Measurements from ENCODE around the gene CSHL1. TPM values are rescaled to one million over a fixed set of nuclear protein-coding genes. Genes with fewer than 3 reads are reported as not detected.
"Not testable (repeated sequence)": the region's sequence is repeated elsewhere in the genome, so short reads cannot be mapped to it uniquely, and the experiment has no call there.

CSHL1 gene
- total and polyA plus RNA-seq, 2 donors (not counting 1 experiment from before 2014, with no cell fraction given), result not detected

DNA sequence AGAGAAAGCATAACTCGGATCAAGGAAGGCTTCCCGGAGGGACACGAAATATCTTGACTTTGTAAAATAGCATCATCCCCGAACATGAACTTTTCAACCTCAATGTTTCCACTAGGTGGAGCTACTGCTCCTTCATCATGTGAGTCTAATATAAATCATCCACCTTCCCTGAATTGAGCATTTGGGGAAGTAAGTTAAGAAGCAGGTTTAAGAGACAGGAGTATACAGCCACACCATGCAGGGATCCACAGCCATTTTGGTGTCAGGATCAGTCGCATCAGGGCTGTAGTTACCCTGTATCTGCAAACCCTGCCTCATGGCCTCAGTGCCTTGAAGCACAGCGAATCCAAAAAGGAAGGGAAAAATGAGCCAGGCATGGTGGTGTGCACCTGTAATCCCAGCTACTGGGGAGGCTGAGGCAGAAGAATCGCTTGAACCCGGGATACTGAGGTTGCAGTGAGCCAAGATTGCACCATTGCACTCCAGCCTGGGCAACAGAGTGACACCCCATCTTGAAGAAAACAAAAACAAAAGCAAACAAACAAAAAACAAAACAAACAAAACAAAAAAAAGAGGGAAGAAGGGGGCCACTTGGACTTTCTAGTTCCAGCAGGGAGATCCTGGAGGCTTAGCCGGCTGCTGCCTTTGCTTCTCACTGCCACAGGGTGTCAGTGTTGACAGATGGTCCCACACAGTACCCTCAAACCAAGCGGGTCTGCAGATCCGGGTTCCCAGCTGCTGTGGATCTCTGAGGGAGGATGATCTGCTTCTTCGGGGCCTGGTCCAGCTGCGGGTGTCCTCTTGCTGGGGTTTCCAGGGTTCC, 21.8 kb downstream of the CSHL1 start:
- H2AFZ ChIP-seq (ENCODE audit: low read length); H3K36me3 ChIP-seq (ENCODE audit: control insufficient read depth, insufficient read depth, low read length); H4K20me1 ChIP-seq (ENCODE audit: control insufficient read depth, extremely low read depth, insufficient read depth, low read length); H3K27me3 ChIP-seq (ENCODE audit: control insufficient read depth, insufficient read depth, low read length); H3K4me3 ChIP-seq (replicated peaks in 1 of 4; ENCODE audit: control extremely low read depth in 1 of 4, insufficient read depth in 1 of 4, low read depth in 3 of 4, low read length in 4 of 4); H3K9me3 ChIP-seq (ENCODE audit: control insufficient read depth, insufficient read depth, low read depth, low read length); H3K27ac ChIP-seq (ENCODE audit: insufficient read depth, low read length); H3K9ac ChIP-seq (ENCODE audit: insufficient read depth, low read length); H3K4me2 ChIP-seq (ENCODE audit: extremely low read depth, insufficient read depth, low read length); H3K79me2 ChIP-seq (ENCODE audit: control insufficient read depth, insufficient read depth, low read length); H3K4me1 ChIP-seq (ENCODE audit: control insufficient read depth, extremely low read depth, insufficient read depth, low read length): not testable (repeated sequence)
- DNase-seq (ENCODE audit: low read depth in 2 of 2), result peak; percentile 11 to 27
- TF ChIP-seq, protein P1, sequence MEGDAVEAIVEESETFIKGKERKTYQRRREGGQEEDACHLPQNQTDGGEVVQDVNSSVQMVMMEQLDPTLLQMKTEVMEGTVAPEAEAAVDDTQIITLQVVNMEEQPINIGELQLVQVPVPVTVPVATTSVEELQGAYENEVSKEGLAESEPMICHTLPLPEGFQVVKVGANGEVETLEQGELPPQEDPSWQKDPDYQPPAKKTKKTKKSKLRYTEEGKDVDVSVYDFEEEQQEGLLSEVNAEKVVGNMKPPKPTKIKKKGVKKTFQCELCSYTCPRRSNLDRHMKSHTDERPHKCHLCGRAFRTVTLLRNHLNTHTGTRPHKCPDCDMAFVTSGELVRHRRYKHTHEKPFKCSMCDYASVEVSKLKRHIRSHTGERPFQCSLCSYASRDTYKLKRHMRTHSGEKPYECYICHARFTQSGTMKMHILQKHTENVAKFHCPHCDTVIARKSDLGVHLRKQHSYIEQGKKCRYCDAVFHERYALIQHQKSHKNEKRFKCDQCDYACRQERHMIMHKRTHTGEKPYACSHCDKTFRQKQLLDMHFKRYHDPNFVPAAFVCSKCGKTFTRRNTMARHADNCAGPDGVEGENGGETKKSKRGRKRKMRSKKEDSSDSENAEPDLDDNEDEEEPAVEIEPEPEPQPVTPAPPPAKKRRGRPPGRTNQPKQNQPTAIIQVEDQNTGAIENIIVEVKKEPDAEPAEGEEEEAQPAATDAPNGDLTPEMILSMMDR (conservative IDR thresholded peaks at IDR 0.05 in 1 of 2, IDR thresholded peaks at IDR 0.05 in 1 of 2; ENCODE audit: low read depth in 1 of 2, low read length in 2 of 2), result peak; percentile 42 to 54

DNA sequence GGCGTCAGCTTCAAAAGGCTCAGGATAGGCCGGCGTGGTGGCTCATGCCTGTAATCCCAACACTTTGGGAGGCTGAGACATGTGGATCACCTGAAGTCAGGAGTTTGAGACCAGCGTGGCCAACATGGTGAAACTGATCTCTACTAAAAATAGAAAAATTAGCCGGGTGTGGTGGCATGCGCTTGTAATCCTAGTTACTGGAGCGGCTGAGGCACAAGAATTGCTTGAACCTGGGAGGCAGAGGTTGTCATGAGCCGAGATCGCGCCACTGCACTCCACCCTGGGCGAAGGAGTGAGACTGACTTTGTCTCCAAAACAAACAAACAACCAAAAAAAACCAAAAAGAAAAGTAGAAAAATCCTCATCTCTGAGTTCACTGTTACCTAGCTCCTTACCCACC, 25.9 kb downstream of the CSHL1 start:
- H3K4me3 ChIP-seq (replicated peaks in 1 of 4; ENCODE audit: control extremely low read depth in 1 of 4, insufficient read depth in 1 of 4, low read depth in 3 of 4, low read length in 4 of 4); H2AFZ ChIP-seq (ENCODE audit: low read length); H3K9ac ChIP-seq (ENCODE audit: insufficient read depth, low read length); H4K20me1 ChIP-seq (ENCODE audit: control insufficient read depth, extremely low read depth, insufficient read depth, low read length); H3K9me3 ChIP-seq (ENCODE audit: control insufficient read depth, insufficient read depth, low read depth, low read length); H3K4me1 ChIP-seq (ENCODE audit: control insufficient read depth, extremely low read depth, insufficient read depth, low read length); H3K27ac ChIP-seq (ENCODE audit: insufficient read depth, low read length); H3K79me2 ChIP-seq (ENCODE audit: control insufficient read depth, insufficient read depth, low read length); H3K27me3 ChIP-seq (ENCODE audit: control insufficient read depth, insufficient read depth, low read length); H3K36me3 ChIP-seq (ENCODE audit: control insufficient read depth, insufficient read depth, low read length); H3K4me2 ChIP-seq (ENCODE audit: extremely low read depth, insufficient read depth, low read length); DNase-seq (ENCODE audit: low read depth in 2 of 2): not testable (repeated sequence)

DNA sequence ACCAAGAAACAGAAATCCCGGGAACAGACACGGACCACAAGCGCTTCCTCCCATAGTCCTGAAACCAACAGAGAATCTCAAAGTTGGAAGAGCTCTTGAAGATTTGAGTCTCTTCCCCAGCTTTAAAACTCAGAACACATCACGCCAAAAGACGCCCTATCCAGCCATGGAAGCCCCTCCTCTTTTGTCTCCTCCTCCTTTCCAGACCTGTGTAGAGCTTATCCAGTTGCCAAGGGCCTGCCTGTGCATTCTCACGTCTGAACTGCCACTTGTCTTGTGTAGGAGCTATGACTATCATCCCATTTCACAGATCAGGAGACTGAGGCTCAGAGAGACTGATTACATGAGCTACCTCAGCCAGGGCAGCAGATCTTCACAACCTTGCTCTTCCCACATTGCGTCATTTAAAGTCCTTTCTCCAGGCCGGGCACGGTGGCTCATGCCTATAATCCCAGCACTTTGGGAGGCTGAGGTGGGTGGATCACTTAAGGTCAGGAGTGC, 28.4 kb downstream of the CSHL1 start:
- not testable (repeated sequence) for H3K9me3 ChIP-seq (ENCODE audit: control insufficient read depth, insufficient read depth, low read depth, low read length); H3K27ac ChIP-seq (ENCODE audit: insufficient read depth, low read length); H3K4me3 ChIP-seq (replicated peaks in 1 of 4; ENCODE audit: control extremely low read depth in 1 of 4, insufficient read depth in 1 of 4, low read depth in 3 of 4, low read length in 4 of 4); H3K4me2 ChIP-seq (ENCODE audit: extremely low read depth, insufficient read depth, low read length); H3K27me3 ChIP-seq (ENCODE audit: control insufficient read depth, insufficient read depth, low read length); H4K20me1 ChIP-seq (ENCODE audit: control insufficient read depth, extremely low read depth, insufficient read depth, low read length); DNase-seq (ENCODE audit: low read depth in 2 of 2); H3K9ac ChIP-seq (ENCODE audit: insufficient read depth, low read length); H3K36me3 ChIP-seq (ENCODE audit: control insufficient read depth, insufficient read depth, low read length); H2AFZ ChIP-seq (ENCODE audit: low read length); H3K79me2 ChIP-seq (ENCODE audit: control insufficient read depth, insufficient read depth, low read length); H3K4me1 ChIP-seq (ENCODE audit: control insufficient read depth, extremely low read depth, insufficient read depth, low read length)

DNA sequence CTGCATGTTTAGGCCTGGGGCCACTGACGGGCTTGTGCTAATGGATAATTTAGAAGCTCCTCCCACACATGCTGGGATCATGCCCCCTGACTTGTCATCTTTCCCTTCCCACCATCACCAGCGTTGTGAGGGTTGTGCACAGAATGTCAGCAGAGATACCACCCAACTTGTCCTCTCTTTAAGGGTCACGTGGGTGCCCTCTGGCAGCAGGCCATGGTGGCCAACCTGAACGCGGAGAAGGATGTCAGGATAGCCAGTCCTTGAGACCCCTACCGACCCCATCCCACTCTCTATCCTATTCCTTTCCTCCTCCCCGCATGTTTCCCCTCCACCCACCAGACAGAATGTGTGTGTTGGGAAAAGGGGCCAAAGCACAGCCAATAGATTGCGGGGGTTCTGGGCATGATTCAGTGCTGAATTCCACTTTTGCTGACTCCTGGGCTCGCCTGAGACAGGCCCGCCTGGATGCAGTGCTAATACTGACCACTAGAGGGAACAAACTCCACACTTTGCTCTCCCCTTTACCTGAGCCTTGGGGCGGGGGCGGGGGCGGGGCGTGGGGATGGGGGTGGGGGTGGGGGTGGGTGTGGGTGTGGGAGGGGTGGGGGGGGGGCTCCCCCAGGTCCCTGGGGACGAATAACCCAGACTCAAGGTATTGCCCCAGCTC, 29.0 kb downstream of the CSHL1 start, which contains the start of gene GH2:
Gene GH2, minus strand, starts transcription at position 10 of the 667 bp plus-strand sequence. CDS start 143 bp downstream, outside the sequence.
- H3K27me3 ChIP-seq (ENCODE audit: control insufficient read depth, insufficient read depth, low read length), result no peaks in the 10 kb centered on the region
- peak; percentile 23 to 28 for DNase-seq (ENCODE audit: low read depth in 2 of 2)
- TF ChIP-seq, protein P1 (conservative IDR thresholded peaks at IDR 0.05 in 1 of 2, IDR thresholded peaks at IDR 0.05 in 1 of 2; ENCODE audit: low read depth in 1 of 2, low read length in 2 of 2), result peak; percentile 52 to 71
- no peak for TF ChIP-seq EZH2 (IDR thresholded peaks at IDR 0.05; ENCODE audit: low read length, missing control alignments)
- H3K4me2 ChIP-seq (ENCODE audit: extremely low read depth, insufficient read depth, low read length), result no peak within 1 kb of the TSS
- H3K79me2 ChIP-seq (ENCODE audit: control insufficient read depth, insufficient read depth, low read length), result no peaks in the 10 kb centered on the region
- no peak within 1 kb of the TSS for H3K4me3 ChIP-seq (replicated peaks in 1 of 4; ENCODE audit: control extremely low read depth in 1 of 4, insufficient read depth in 1 of 4, low read depth in 3 of 4, low read length in 4 of 4)
- H4K20me1 ChIP-seq (ENCODE audit: control insufficient read depth, extremely low read depth, insufficient read depth, low read length), result no peaks in the 10 kb centered on the region
- no peaks in the 10 kb centered on the region for H3K9me3 ChIP-seq (ENCODE audit: control insufficient read depth, insufficient read depth, low read depth, low read length)
- H3K9ac ChIP-seq (ENCODE audit: insufficient read depth, low read length), result no peak within 1 kb of the TSS
- no peak within 1 kb of the TSS for H3K27ac ChIP-seq (ENCODE audit: insufficient read depth, low read length)
- no peaks in the 10 kb centered on the region for H3K36me3 ChIP-seq (ENCODE audit: control insufficient read depth, insufficient read depth, low read length)
- H3K4me1 ChIP-seq (ENCODE audit: control insufficient read depth, extremely low read depth, insufficient read depth, low read length), result no peaks in the 10 kb centered on the region
- H2AFZ ChIP-seq (ENCODE audit: low read length), result no peak within 1 kb of the TSS

DNA sequence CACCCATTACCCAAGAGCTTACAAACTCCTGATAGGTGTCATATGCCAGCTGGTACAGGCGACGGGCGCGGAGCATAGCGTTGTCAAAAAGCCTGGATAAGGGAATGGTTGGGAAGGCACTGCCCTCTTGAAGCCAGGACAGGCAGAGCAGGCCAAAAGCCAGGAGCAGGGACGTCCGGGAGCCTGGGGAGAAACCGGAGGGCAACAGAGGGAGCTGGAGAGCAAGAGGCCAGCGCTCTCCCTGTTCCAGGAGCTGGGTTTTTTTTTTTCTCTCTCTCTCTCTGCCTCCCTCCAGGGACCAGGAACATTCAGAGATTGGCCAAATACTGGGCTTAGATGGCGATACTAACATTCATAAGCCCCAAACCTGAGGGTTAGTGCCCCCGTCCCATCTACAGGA, 29.7 kb downstream of the CSHL1 start:
- H3K9ac ChIP-seq (ENCODE audit: insufficient read depth, low read length); H3K4me2 ChIP-seq (ENCODE audit: extremely low read depth, insufficient read depth, low read length); H3K27me3 ChIP-seq (ENCODE audit: control insufficient read depth, insufficient read depth, low read length); H3K4me3 ChIP-seq (replicated peaks in 1 of 4; ENCODE audit: control extremely low read depth in 1 of 4, insufficient read depth in 1 of 4, low read depth in 3 of 4, low read length in 4 of 4); H3K4me1 ChIP-seq (ENCODE audit: control insufficient read depth, extremely low read depth, insufficient read depth, low read length); H2AFZ ChIP-seq (ENCODE audit: low read length); DNase-seq (ENCODE audit: low read depth in 2 of 2); H4K20me1 ChIP-seq (ENCODE audit: control insufficient read depth, extremely low read depth, insufficient read depth, low read length); H3K36me3 ChIP-seq (ENCODE audit: control insufficient read depth, insufficient read depth, low read length); H3K9me3 ChIP-seq (ENCODE audit: control insufficient read depth, insufficient read depth, low read depth, low read length); H3K79me2 ChIP-seq (ENCODE audit: control insufficient read depth, insufficient read depth, low read length); H3K27ac ChIP-seq (ENCODE audit: insufficient read depth, low read length): not testable (repeated sequence)
